HCT116 (cell line): Measurements from ENCODE around the gene PBXIP1.

Experiments
- CTCF ChIP-seq, 3 experiments: fragments of 200-600 bp in 1 of 3; sonication (generic) in 1 of 3; IDR thresholded peaks in 2 of 3; conservative IDR thresholded peaks in 1 of 3; 2 replicates each; pipeline ENCODE4 v1.5.1; 2012 to 2017; ENCODE audit warnings: low read depth in 2 of 3, low read length in 2 of 3, antibody characterized with exemption in 1 of 3, borderline replicate concordance in 1 of 3, control low read depth in 1 of 3, mild to moderate bottlenecking in 1 of 3, mixed read lengths in 1 of 3, mixed run types in 1 of 3, moderate library complexity in 1 of 3; ENCODE audit not compliant: insufficient read depth in 1 of 3
- EZH2 ChIP-seq: fragments of 200-600 bp; sonication (generic); IDR thresholded peaks from 2 replicates; pipeline ENCODE4 v1.6.1; 2017; ENCODE audit warnings: antibody characterized with exemption, mixed run types
- POLR2A ChIP-seq: IDR thresholded peaks from 2 replicates; pipeline ENCODE4 v1.7.0; 2011; ENCODE audit warnings: borderline replicate concordance; ENCODE audit not compliant: insufficient read depth, insufficient read length; ENCODE audit errors: extremely low read depth
- SRF ChIP-seq: IDR thresholded peaks from 2 replicates; pipeline ENCODE4 v1.6.1; 2012; ENCODE audit warnings: low read depth

GRCh38 chr1:154935749-154936554, 19.9 kb downstream of the PBXIP1 start:
- no peak for TF ChIP-seq POLR2A
- TF ChIP-seq CTCF (IDR thresholded peaks at IDR 0.05 in 2 of 3, conservative IDR thresholded peaks at IDR 0.05 in 1 of 3; ENCODE audit: borderline replicate concordance in 1 of 3, insufficient read depth in 1 of 3, low read depth in 2 of 3, low read length in 2 of 3) = no peak
- no peak for TF ChIP-seq EZH2
- TF ChIP-seq SRF = no peak
